Psoas muscle (tissue), 8 donors: ENCODE measurements around the gene GGA3. TPM values are rescaled to one million over a fixed set of nuclear protein-coding genes. Genes with fewer than 3 reads are reported as not detected.

Source experiments
- ATAC-seq, 4 donors: fragments of 200-7000 bp; cut with Tn5 transposase; one replicate each; pipeline ENCODE4 v1.9.1; 2020; ENCODE audit warnings: moderate library complexity in 3 of 4, mild to moderate bottlenecking in 2 of 4
- DNase-seq, 2 donors: peaks; one replicate each; pipeline ENCODE4 v3.0.0-alpha.2; 2020
- H3K27ac ChIP-seq: fragments of 200-600 bp; one replicate; pipeline ENCODE4 v1.8.0; 2022
- H3K27me3 ChIP-seq, 3 donors: fragments of 200-600 bp in 1 of 3; one replicate each; pipeline versions ENCODE4 v1.6.1 to v1.8.0; 2013 to 2022; ENCODE audit warnings: low read length in 2 of 3, mild to moderate bottlenecking in 2 of 3, moderate library complexity in 1 of 3; ENCODE audit not compliant: insufficient read depth in 3 of 3
- H3K36me3 ChIP-seq, 2 donors: fragments of 200-600 bp in 1 of 2; one replicate each; pipeline versions ENCODE4 v1.6.1 to v1.8.0; 2013 to 2022; ENCODE audit warnings: low read depth in 1 of 2, mild to moderate bottlenecking in 1 of 2, moderate library complexity in 1 of 2; ENCODE audit not compliant: insufficient read depth in 1 of 2
- H3K4me1 ChIP-seq: fragments of 200-600 bp; one replicate; pipeline ENCODE4 v1.8.0; 2022
- H3K4me3 ChIP-seq: fragments of 200-600 bp; one replicate; pipeline ENCODE4 v1.8.0; 2022; ENCODE audit warnings: mild to moderate bottlenecking
- H3K9me3 ChIP-seq: fragments of 200-600 bp; one replicate; pipeline ENCODE4 v1.8.0; 2022
- WGBS, 3 donors: extraction: QIAGEN DNeasy Blood & Tissue Kit; methylation state at CpG; one replicate each; pipeline versions ENCODE4 v1.1.6 to v1.1.7; 2013; 5-methylcytosine and 5-hydroxymethylcytosine counted together
- intact Hi-C, 2 donors: fragments of 100-400 bp; cut with DNase I; formaldehyde crosslinking; loops; one replicate each; pipeline versions ENCODE4 v1.11.0 to v1.14.2; 2022
- polyA plus RNA-seq, 3 donors: library from polyadenylated mRNA; stranded (reverse); fragments of 200-250 nt; gene quantifications; one replicate each; pipeline ENCODE4 v1.2.3, GENCODE V29; 2013
- total RNA-seq, 4 donors: library from RNA; stranded (reverse); fragmentation: NEBNext Ultra II Directional in 2 of 4; extraction: Animal tissue kit (Norgen Biotek cat#: 25700) in 2 of 4; gene quantifications; one replicate each; pipeline versions ENCODE4 v1.2.1 to v1.2.4, GENCODE V29; 2021 to 2023
- TF ChIP-seq, protein P1 (sequence below): fragments of 200-600 bp; IDR thresholded peaks from one replicate; pipeline ENCODE4 v1.8.0; 2022; ENCODE audit warnings: antibody characterized with exemption
- donor health status: healthy with polysubstance abuse.
- donor health status: DM: no; HTN: no; CAD: no; lungs with moderate emphysema.
- donor health status: Bipolar disorder and iron deficiency.
- donor health status: healthy.
- donor health status: DM: yes; HTN: yes; CAD: no.
- donor health status: DM: no; HTN: no; CAD: no.
- donor health status: DM: no; HTN: no; CAD: no.
- donor health status: DM: yes; HTN: yes; CAD: no.

Gene GGA3
- total and polyA plus RNA-seq, 7 donors = 13.8 to 40.6 (median 29.8) TPM

DNA sequence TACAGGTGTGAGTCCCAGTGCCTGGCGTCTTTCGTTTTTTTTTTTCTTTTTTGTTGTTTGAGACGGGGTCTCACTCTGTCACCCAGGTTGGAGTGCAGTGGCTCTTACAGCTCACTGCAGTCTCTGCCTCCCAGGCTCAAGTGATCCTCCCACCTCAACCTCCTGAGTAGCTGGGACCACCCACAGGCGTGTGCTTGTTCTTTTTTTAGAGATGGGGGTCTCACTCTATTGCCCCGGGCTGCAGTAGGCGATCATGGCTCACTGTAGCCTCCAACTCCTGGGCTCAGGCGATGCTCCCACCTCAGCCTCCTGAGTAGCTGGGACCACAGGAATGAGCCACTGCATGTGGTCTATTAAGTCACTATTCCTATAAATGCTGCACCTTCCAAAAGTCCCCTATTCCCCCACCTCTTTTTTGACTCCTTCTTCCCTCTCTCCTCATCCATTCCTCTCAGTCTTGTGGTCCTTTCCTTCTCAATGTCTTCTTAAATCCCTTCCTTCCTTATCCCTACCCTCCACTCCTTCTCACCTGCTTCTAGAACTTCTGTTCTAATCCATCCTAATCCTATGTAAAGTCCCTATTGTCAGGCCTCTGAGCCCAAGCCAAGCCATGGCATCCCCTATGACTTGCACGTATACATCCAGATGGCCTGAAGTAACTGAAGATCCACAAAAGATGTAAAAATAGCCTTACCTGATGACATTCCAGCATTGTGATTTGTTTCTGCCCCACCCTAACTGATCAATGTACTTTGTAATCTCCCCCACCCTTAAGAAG, 9.2 kb downstream of the GGA3 start:
- TF ChIP-seq, protein P1, sequence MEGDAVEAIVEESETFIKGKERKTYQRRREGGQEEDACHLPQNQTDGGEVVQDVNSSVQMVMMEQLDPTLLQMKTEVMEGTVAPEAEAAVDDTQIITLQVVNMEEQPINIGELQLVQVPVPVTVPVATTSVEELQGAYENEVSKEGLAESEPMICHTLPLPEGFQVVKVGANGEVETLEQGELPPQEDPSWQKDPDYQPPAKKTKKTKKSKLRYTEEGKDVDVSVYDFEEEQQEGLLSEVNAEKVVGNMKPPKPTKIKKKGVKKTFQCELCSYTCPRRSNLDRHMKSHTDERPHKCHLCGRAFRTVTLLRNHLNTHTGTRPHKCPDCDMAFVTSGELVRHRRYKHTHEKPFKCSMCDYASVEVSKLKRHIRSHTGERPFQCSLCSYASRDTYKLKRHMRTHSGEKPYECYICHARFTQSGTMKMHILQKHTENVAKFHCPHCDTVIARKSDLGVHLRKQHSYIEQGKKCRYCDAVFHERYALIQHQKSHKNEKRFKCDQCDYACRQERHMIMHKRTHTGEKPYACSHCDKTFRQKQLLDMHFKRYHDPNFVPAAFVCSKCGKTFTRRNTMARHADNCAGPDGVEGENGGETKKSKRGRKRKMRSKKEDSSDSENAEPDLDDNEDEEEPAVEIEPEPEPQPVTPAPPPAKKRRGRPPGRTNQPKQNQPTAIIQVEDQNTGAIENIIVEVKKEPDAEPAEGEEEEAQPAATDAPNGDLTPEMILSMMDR = no peak
- no peak for DNase-seq
- WGBS, 3 donors = 86 to 94% (median 89%) methylated on average over 8 of the region's 8 CpGs
- Histone ChIP-seq H3K9me3 (no peaks in the 10 kb centered on the region), H3K27me3 (no peaks in the 10 kb centered on the region), H3K4me3 (no peak overlapping the region), H3K36me3 (peaks cover 0 to 8% of the 10 kb centered on the region in 2 donors), H3K4me1 (peaks cover 17% of the 10 kb centered on the region), H3K27ac (no peak overlapping the region)
- no peak for ATAC-seq
- intact Hi-C loops = no loop called here

DNA sequence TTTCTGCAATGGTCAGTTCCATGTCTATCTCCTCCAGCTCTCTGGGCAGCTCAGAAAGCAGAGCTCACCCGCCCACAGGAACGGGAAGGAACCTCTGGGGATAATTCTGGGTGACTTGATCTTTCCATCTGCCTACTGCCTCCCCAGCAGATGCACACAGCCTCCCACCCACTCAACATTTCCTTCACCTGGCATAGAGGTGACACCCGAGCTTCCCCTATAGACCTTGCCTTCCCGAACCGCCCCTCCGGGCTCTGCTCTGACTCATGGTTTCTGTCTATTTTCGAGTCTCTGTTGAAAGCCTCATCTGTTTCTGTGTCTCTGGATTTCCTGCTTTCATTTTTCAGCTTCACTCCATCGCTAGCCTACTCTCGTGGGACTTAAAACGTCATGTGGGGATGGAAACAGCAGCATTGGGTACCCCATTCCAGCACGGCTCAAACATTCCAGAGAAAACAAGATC, 11.4 kb downstream of the GGA3 start:
- Histone ChIP-seq H3K36me3 (peaks cover 0 to 26% of the 10 kb centered on the region in 2 donors), H3K9me3 (no peaks in the 10 kb centered on the region), H3K27ac (peak overlapping the region; percentile 49), H3K27me3 (no peaks in the 10 kb centered on the region), H3K4me3 (no peak overlapping the region), H3K4me1 (peaks cover 17% of the 10 kb centered on the region)
- 39 to 45% (median 42%) methylated on average over 11 of the region's 11 CpGs for WGBS, 3 donors
- peak; percentile 49 to 51 for DNase-seq
- intact Hi-C loops = no loop called here
- TF ChIP-seq, protein P1 = no peak
- ATAC-seq = peak; percentile 49 to 81 (median 76)

- Histone ChIP-seq H3K4me1 (peaks cover 17% of the 10 kb centered on the region), H3K9me3 (no peaks in the 10 kb centered on the region), H3K27me3 (no peaks in the 10 kb centered on the region), H3K27ac (peak overlapping the region; percentile 49), H3K4me3 (no peak overlapping the region), H3K36me3 (peaks cover 0 to 30% of the 10 kb centered on the region in 2 donors)
- ATAC-seq = no peak
- intact Hi-C loops = no loop called here
- TF ChIP-seq, protein P1 = no peak
- no peak for DNase-seq
- WGBS, 3 donors = 51 to 65% (median 54%) methylated on average over 4 of the region's 4 CpGs
Measured at GRCh38 chr17:75249564-75249963, 11.8 kb downstream of the GGA3 start.

DNA sequence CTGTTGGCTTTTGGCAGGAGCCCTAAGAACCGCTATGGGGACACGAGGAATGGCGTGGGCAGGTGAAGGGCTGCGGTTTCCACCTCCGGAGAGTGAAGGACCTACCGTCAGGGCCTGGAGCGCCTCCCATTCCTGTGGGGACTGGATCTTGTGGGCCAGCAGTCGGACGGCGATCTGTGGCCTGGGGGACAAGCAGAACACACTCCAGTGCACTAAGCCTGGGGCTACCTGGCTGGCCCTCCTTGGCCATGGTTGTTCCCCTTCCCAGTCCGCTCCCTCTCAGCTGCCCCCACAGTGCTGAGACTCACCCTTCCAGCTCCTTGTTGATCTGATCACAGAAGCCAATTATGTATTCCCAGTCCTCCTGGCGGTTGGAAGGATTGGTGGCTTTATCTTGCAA, 15.0 kb downstream of the GGA3 start:
- TF ChIP-seq, protein P1 = no peak
- no peaks in the 10 kb centered on the region for H3K27me3 ChIP-seq
- no peak overlapping the region for H3K27ac ChIP-seq
- DNase-seq (no peak), ATAC-seq (no peak)
- peaks cover 0 to 62% of the 10 kb centered on the region in 2 donors for H3K36me3 ChIP-seq
- peaks cover 25% of the 10 kb centered on the region for H3K4me1 ChIP-seq
- 90 to 93% (median 91%) methylated on average over 9 to 12 of the region's 12 CpGs for WGBS, 3 donors
- intact Hi-C loops = no loop called here
- no peaks in the 10 kb centered on the region for H3K9me3 ChIP-seq
- no peak overlapping the region for H3K4me3 ChIP-seq
